Measurements from ENCODE around the gene C1GALT1C1L. TPM values are rescaled to one million over a fixed set of nuclear protein-coding genes. Genes with fewer than 3 reads are reported as not detected.

Gene C1GALT1C1L
- total RNA-seq, 1 experiment from 2014 or later = not detected

- H2BK120ac ChIP-seq (ENCODE audit: low read depth, low read length, poor library complexity, severe bottlenecking) = no peak overlapping the region
- H3K4me1 ChIP-seq (ENCODE audit: insufficient read depth, low read length) = peaks cover 6% of the 10 kb centered on the region
- H3K9ac ChIP-seq (ENCODE audit: extremely low read depth, insufficient read length, low read length) = no peak overlapping the region
- H3K23me2 ChIP-seq (ENCODE audit: insufficient read length, low read depth, low read length, poor library complexity, severe bottlenecking) = no peaks in the 10 kb centered on the region
- DNase-seq = no peak
- no peaks in the 10 kb centered on the region; the same call in 1 of the 2 replicates for H3K79me2 ChIP-seq (ENCODE audit: insufficient read depth, low read length)
- H3K4me2 ChIP-seq (ENCODE audit: insufficient read depth, insufficient read length, low read length) = no peak overlapping the region
- no peak overlapping the region for H3K4ac ChIP-seq (ENCODE audit: low read depth, low read length)
- H2AK5ac ChIP-seq (ENCODE audit: insufficient read length, low read length) = no peak overlapping the region
- H3K56ac ChIP-seq (ENCODE audit: insufficient read length, low read depth, low read length) = no peak overlapping the region
- Mint-ChIP-seq H3K36me3 (ENCODE audit: insufficient read depth in 1 of 3, low read depth in 3 of 3) (0 out of 7 replicates have a peak, but pooled peaks cover 0 to 3% (median 2%) of the 10 kb centered on the region in 3 experiments), H3K9me3 (no peaks in the 10 kb centered on the region), H3K27ac (peak overlapping the region in 1 of 3 experiments; percentile 1; a peak in 1 of 7 replicates), H3K4me3 (no peak overlapping the region; a peak in 1 of 5 replicates), H3K27me3 (ENCODE audit: low read depth) (no peaks in the 10 kb centered on the region), H3K4me1 (peaks cover 16 to 20% of the 10 kb centered on the region in 2 experiments)
- H2BK12ac ChIP-seq (ENCODE audit: insufficient read length, low read depth, low read length) = no peak overlapping the region
- no peak overlapping the region for H3T11ph ChIP-seq (ENCODE audit: low read length)
- H3K79me1 ChIP-seq (ENCODE audit: insufficient read depth, low read depth, low read length, poor library complexity, severe bottlenecking) = no peaks in the 10 kb centered on the region
- H2BK20ac ChIP-seq (ENCODE audit: low read depth, low read length, poor library complexity, severe bottlenecking) = no peak overlapping the region
- H2BK5ac ChIP-seq (ENCODE audit: insufficient read length, low read length) = no peak overlapping the region
- no peak overlapping the region for H2BK15ac ChIP-seq (ENCODE audit: low read depth, low read length)
- H4K8ac ChIP-seq (replicated peaks; ENCODE audit: insufficient read length, low read depth, low read length) = no peak overlapping the region
- H4K91ac ChIP-seq (ENCODE audit: insufficient read length, low read depth, low read length) = no peak overlapping the region
- H4K20me1 ChIP-seq (ENCODE audit: control insufficient read depth, insufficient read depth, insufficient read length) = no peaks in the 10 kb centered on the region
- H4K5ac ChIP-seq (ENCODE audit: insufficient read length, low read depth, low read length) = no peak overlapping the region
- no peak overlapping the region for H3K14ac ChIP-seq (ENCODE audit: insufficient read depth, low read length)
- WGBS (ENCODE audit: extremely low coverage, insufficient read length, low lambda C conversion rate) = no CpG with 5 or more reads among the region's 4 CpGs
- H2AFZ ChIP-seq (ENCODE audit: low read length) = no peak overlapping the region
- no peaks in the 10 kb centered on the region for H3K27me3 ChIP-seq (ENCODE audit: insufficient read depth, low read length)
- no peak overlapping the region for H3K18ac ChIP-seq (ENCODE audit: insufficient read length, low read depth, low read length)
- H3K27ac ChIP-seq (ENCODE audit: insufficient read length, low read depth, low read length) = no peak overlapping the region
- no peak overlapping the region for H3K23ac ChIP-seq (ENCODE audit: insufficient read length, low read depth, low read length)
- no peaks in the 10 kb centered on the region for H3K9me3 ChIP-seq (ENCODE audit: control insufficient read depth, low read depth, low read length)
- no peak for TF ChIP-seq CTCF (conservative IDR thresholded peaks at IDR 0.05)
These were observed 39.3 kb upstream of the C1GALT1C1L start for GRCh38 chr2:43715300-43716098.
